Measurements from ENCODE around the gene DDX23.

- TF ChIP-seq CTCF (conservative IDR thresholded peaks at IDR 0.05; ENCODE audit: low read depth, low read length) (no peak), EZH2 (IDR thresholded peaks at IDR 0.05; ENCODE audit: borderline replicate concordance, low read depth, low read length, poor library complexity, severe bottlenecking) (no peak)
Observed at GRCh38 chr12:48826209-48826855, 25.6 kb downstream of the DDX23 start.
